SIG-M5 treated with dmso at 0.1 percent for 504 hours (cell line): Measurements from ENCODE around the gene AGRN.
"Not testable (repeated sequence)": the region's sequence is repeated elsewhere in the genome, so short reads cannot be mapped to it uniquely, and the experiment has no call there.

ENCODE experiments used
- DNase-seq: peaks from one replicate; lab custom pipeline; 2025; ENCODE audit not compliant: unreplicated experiment; lab: John Stamatoyannopoulos, UW

The AGRN gene

GRCh38 chr1:1088801-1089680 is 69.1 kb downstream of the AGRN start:
- DNase-seq, result no peak

- no peak for DNase-seq
These were observed 70.0 kb downstream of the AGRN start for GRCh38 chr1:1089731-1090423.

- no peak for DNase-seq
These were observed 70.8 kb downstream of the AGRN start for GRCh38 chr1:1090424-1091343.

GRCh38 chr1:1091344-1092148 is 71.6 kb downstream of the AGRN start:
- no peak for DNase-seq

- DNase-seq, result no peak
These were observed 72.4 kb downstream of the AGRN start for GRCh38 chr1:1092149-1092855.

- no peak for DNase-seq
These were observed 73.1 kb downstream of the AGRN start for GRCh38 chr1:1092894-1093609.

- DNase-seq, result no peak
These were observed 73.7 kb downstream of the AGRN start for GRCh38 chr1:1093610-1093943.

GRCh38 chr1:1094981-1095380 is 75.1 kb downstream of the AGRN start:
- DNase-seq, result no peak

- not testable (repeated sequence) for DNase-seq
These were observed 76.2 kb downstream of the AGRN start for GRCh38 chr1:1096136-1096535.

- DNase-seq, result no peak
These were observed 78.9 kb downstream of the AGRN start for GRCh38 chr1:1098681-1099421.

- no peak for DNase-seq
These were observed 79.7 kb downstream of the AGRN start for GRCh38 chr1:1099506-1100183.

GRCh38 chr1:1100296-1100695 is 80.4 kb downstream of the AGRN start:
- DNase-seq, result no peak

GRCh38 chr1:1101503-1101902 is 81.6 kb downstream of the AGRN start:
- no peak for DNase-seq

- DNase-seq, result not testable (repeated sequence)
These were observed 84.2 kb downstream of the AGRN start for GRCh38 chr1:1104152-1104551.
